ENCODE measurements around the gene TBX21.
"Not testable (repeated sequence)": the region's sequence is repeated elsewhere in the genome, so short reads cannot be mapped to it uniquely, and the experiment has no call there.

Gene TBX21

GRCh38 chr17:47745037-47745380 is 12.0 kb downstream of the TBX21 start:
- Mint-ChIP-seq H3K4me1 (peaks cover 50% of the 10 kb centered on the region), H3K27me3 (no peaks in the 10 kb centered on the region)

GRCh38 chr17:47751471-47751870 is 18.4 kb downstream of the TBX21 start:
- H3K36me3 Mint-ChIP-seq (ENCODE audit: insufficient read depth), result peaks cover 14% of the 10 kb centered on the region
- H3K4me3 Mint-ChIP-seq, result no peak overlapping the region
- no peak for ATAC-seq (replicated peaks; ENCODE audit: extremely low read depth, poor library complexity, severe bottlenecking)
- H3K27me3 Mint-ChIP-seq, result no peaks in the 10 kb centered on the region
- peak overlapping the region; percentile 90 for H3K27ac Mint-ChIP-seq (ENCODE audit: low read depth)
- peaks cover 16% of the 10 kb centered on the region for H3K4me1 Mint-ChIP-seq
- no peak for DNase-seq (ENCODE audit: low spot score in 2 of 2)
- H3K9me3 Mint-ChIP-seq, result no peaks in the 10 kb centered on the region

More at GRCh38 chr17:47745037-47745380, 12.0 kb downstream of the TBX21 start:
- Mint-ChIP-seq H3K27ac (ENCODE audit: low read depth) (no peak overlapping the region), H3K9me3 (no peaks in the 10 kb centered on the region), H3K36me3 (ENCODE audit: insufficient read depth) (peaks cover 54% of the 10 kb centered on the region), H3K4me3 (no peak overlapping the region)
- no peak for DNase-seq (ENCODE audit: low spot score in 2 of 2)
- ATAC-seq (replicated peaks; ENCODE audit: extremely low read depth, poor library complexity, severe bottlenecking), result no peak

- Mint-ChIP-seq H3K4me3 (no peak overlapping the region), H3K27ac (ENCODE audit: low read depth) (no peak overlapping the region), H3K9me3 (no peaks in the 10 kb centered on the region), H3K4me1 (peaks cover 8% of the 10 kb centered on the region), H3K27me3 (no peaks in the 10 kb centered on the region), H3K36me3 (ENCODE audit: insufficient read depth) (peaks cover 2% of the 10 kb centered on the region)
- DNase-seq (ENCODE audit: low spot score in 2 of 2) (no peak), ATAC-seq (replicated peaks; ENCODE audit: extremely low read depth, poor library complexity, severe bottlenecking) (no peak)
These were observed 24.4 kb downstream of the TBX21 start for GRCh38 chr17:47757386-47757785.

- Mint-ChIP-seq H3K9me3 (no peaks in the 10 kb centered on the region), H3K27me3 (no peaks in the 10 kb centered on the region), H3K4me3 (no peak overlapping the region)
These were observed 27.5 kb downstream of the TBX21 start for GRCh38 chr17:47760409-47761140.

GRCh38 chr17:47762728-47763127 is 29.7 kb downstream of the TBX21 start:
- H3K27ac Mint-ChIP-seq (ENCODE audit: low read depth), result no peak overlapping the region
- peak; percentile 95 for ATAC-seq (replicated peaks; ENCODE audit: extremely low read depth, poor library complexity, severe bottlenecking)
- no peak for DNase-seq (ENCODE audit: low spot score in 2 of 2)
- H3K4me3 Mint-ChIP-seq, result peak overlapping the region; percentile 20
- no peaks in the 10 kb centered on the region for H3K27me3 Mint-ChIP-seq
- H3K4me1 Mint-ChIP-seq, result peaks cover 31% of the 10 kb centered on the region
- no peaks in the 10 kb centered on the region for H3K36me3 Mint-ChIP-seq (ENCODE audit: insufficient read depth)
- H3K9me3 Mint-ChIP-seq, result no peaks in the 10 kb centered on the region

More at GRCh38 chr17:47760409-47761140, 27.5 kb downstream of the TBX21 start:
- no peak for DNase-seq (ENCODE audit: low spot score in 2 of 2)
- Mint-ChIP-seq H3K4me1 (peaks cover 24% of the 10 kb centered on the region), H3K36me3 (ENCODE audit: insufficient read depth) (no peaks in the 10 kb centered on the region), H3K27ac (ENCODE audit: low read depth) (no peak overlapping the region)
- ATAC-seq (replicated peaks; ENCODE audit: extremely low read depth, poor library complexity, severe bottlenecking), result no peak

GRCh38 chr17:47763913-47764582 is 31.0 kb downstream of the TBX21 start:
- Mint-ChIP-seq H3K36me3 (ENCODE audit: insufficient read depth) (no peaks in the 10 kb centered on the region), H3K4me1 (peaks cover 28% of the 10 kb centered on the region), H3K27ac (ENCODE audit: low read depth) (peak overlapping the region; percentile 38), H3K27me3 (no peaks in the 10 kb centered on the region), H3K4me3 (no peak overlapping the region), H3K9me3 (no peaks in the 10 kb centered on the region)
- DNase-seq (ENCODE audit: low spot score in 2 of 2), result no peak
- ATAC-seq (replicated peaks; ENCODE audit: extremely low read depth, poor library complexity, severe bottlenecking), result no peak

- H3K27ac Mint-ChIP-seq (ENCODE audit: low read depth); H3K36me3 Mint-ChIP-seq (ENCODE audit: insufficient read depth); H3K9me3 Mint-ChIP-seq; H3K4me3 Mint-ChIP-seq; DNase-seq (ENCODE audit: low spot score in 2 of 2); ATAC-seq (replicated peaks; ENCODE audit: extremely low read depth, poor library complexity, severe bottlenecking); H3K4me1 Mint-ChIP-seq: not testable (repeated sequence)
- peaks cover 52% of the 10 kb centered on the region for H3K27me3 Mint-ChIP-seq
These were observed 40.6 kb downstream of the TBX21 start for GRCh38 chr17:47773649-47774048.

GRCh38 chr17:47774331-47774730 is 41.3 kb downstream of the TBX21 start:
- Mint-ChIP-seq H3K9me3 (no peaks in the 10 kb centered on the region), H3K27me3 (peaks cover 52% of the 10 kb centered on the region), H3K4me1 (peaks cover 8% of the 10 kb centered on the region), H3K27ac (ENCODE audit: low read depth) (no peak overlapping the region), H3K4me3 (no peak overlapping the region), H3K36me3 (ENCODE audit: insufficient read depth) (no peaks in the 10 kb centered on the region)
- ATAC-seq (replicated peaks; ENCODE audit: extremely low read depth, poor library complexity, severe bottlenecking), result no peak
- DNase-seq (ENCODE audit: low spot score in 2 of 2), result no peak

GRCh38 chr17:47774987-47775580 is 42.0 kb downstream of the TBX21 start:
- no peak overlapping the region for H3K27ac Mint-ChIP-seq (ENCODE audit: low read depth)
- H3K4me3 Mint-ChIP-seq, result no peak overlapping the region
- peaks cover 8% of the 10 kb centered on the region for H3K4me1 Mint-ChIP-seq
- peaks cover 56% of the 10 kb centered on the region for H3K27me3 Mint-ChIP-seq
- ATAC-seq (replicated peaks; ENCODE audit: extremely low read depth, poor library complexity, severe bottlenecking) (no peak), DNase-seq (ENCODE audit: low spot score in 2 of 2) (no peak)
- no peaks in the 10 kb centered on the region for H3K36me3 Mint-ChIP-seq (ENCODE audit: insufficient read depth)
- H3K9me3 Mint-ChIP-seq, result no peaks in the 10 kb centered on the region

- no peaks in the 10 kb centered on the region for H3K36me3 Mint-ChIP-seq (ENCODE audit: insufficient read depth)
- DNase-seq (ENCODE audit: low spot score in 2 of 2) (peak in 1 of 2 donors; percentile 24), ATAC-seq (replicated peaks; ENCODE audit: extremely low read depth, poor library complexity, severe bottlenecking) (peak; percentile 84)
- peaks cover 8% of the 10 kb centered on the region for H3K4me1 Mint-ChIP-seq
- no peak overlapping the region for H3K4me3 Mint-ChIP-seq
- H3K27me3 Mint-ChIP-seq, result peaks cover 70% of the 10 kb centered on the region
- no peaks in the 10 kb centered on the region for H3K9me3 Mint-ChIP-seq
- H3K27ac Mint-ChIP-seq (ENCODE audit: low read depth), result no peak overlapping the region
These were observed 43.5 kb downstream of the TBX21 start for GRCh38 chr17:47776330-47777197.

GRCh38 chr17:47778184-47778635 is 45.2 kb downstream of the TBX21 start:
- no peaks in the 10 kb centered on the region for H3K9me3 Mint-ChIP-seq
- H3K4me3 Mint-ChIP-seq, result no peak overlapping the region
- H3K4me1 Mint-ChIP-seq, result peaks cover 8% of the 10 kb centered on the region
- ATAC-seq (replicated peaks; ENCODE audit: extremely low read depth, poor library complexity, severe bottlenecking) (no peak), DNase-seq (ENCODE audit: low spot score in 2 of 2) (no peak)
- H3K27ac Mint-ChIP-seq (ENCODE audit: low read depth), result no peak overlapping the region
- H3K36me3 Mint-ChIP-seq (ENCODE audit: insufficient read depth), result no peaks in the 10 kb centered on the region
- peaks cover 84% of the 10 kb centered on the region for H3K27me3 Mint-ChIP-seq

- H3K27ac Mint-ChIP-seq (ENCODE audit: low read depth), result no peak overlapping the region
- H3K27me3 Mint-ChIP-seq, result peaks cover 67% of the 10 kb centered on the region
- no peak overlapping the region for H3K4me3 Mint-ChIP-seq
- H3K4me1 Mint-ChIP-seq, result peaks cover 8% of the 10 kb centered on the region
- H3K36me3 Mint-ChIP-seq (ENCODE audit: insufficient read depth), result no peaks in the 10 kb centered on the region
- H3K9me3 Mint-ChIP-seq, result no peaks in the 10 kb centered on the region
- DNase-seq (ENCODE audit: low spot score in 2 of 2) (no peak), ATAC-seq (replicated peaks; ENCODE audit: extremely low read depth, poor library complexity, severe bottlenecking) (no peak)
These were observed 48.4 kb downstream of the TBX21 start for GRCh38 chr17:47781397-47781796.
